Activated CD4-positive, alpha-beta T cell treated with anti-CD3 and anti-CD28 coated beads for 36 hours (primary cell): Measurements from ENCODE around the gene MICAL1. TPM values are rescaled to one million over a fixed set of nuclear protein-coding genes. Genes with fewer than 3 reads are reported as not detected.

Experiments
- ATAC-seq: fragments of 200-7000 bp; cut with Tn5 transposase; one replicate; pipeline ENCODE4 v1.10.0; 2021; ENCODE audit warnings: mild to moderate bottlenecking, moderate library complexity
- CTCF ChIA-PET: fragments of 350-600 bp; sonication (Branson Sonifier 250); formaldehyde crosslinking; loops from one replicate; lab custom pipeline; 2021; ENCODE audit warnings: antibody characterized with exemption; lab: Charles Lee
- POLR2A ChIA-PET: fragments of 350-600 bp; sonication (Branson Sonifier 250); formaldehyde crosslinking; loops from one replicate; lab custom pipeline; 2021; ENCODE audit warnings: antibody characterized with exemption, inconsistent platforms; lab: Charles Lee
- DNase-seq: peaks from one replicate; pipeline ENCODE4 v3.0.0-alpha.2; 2020
- H3K27ac Mint-ChIP-seq: one replicate; pipeline ENCODE4 v1.8.0; 2021; ENCODE audit warnings: mixed read lengths
- H3K27me3 Mint-ChIP-seq: one replicate; pipeline ENCODE4 v1.8.0; 2021; ENCODE audit warnings: mixed read lengths
- H3K36me3 Mint-ChIP-seq: one replicate; pipeline ENCODE4 v1.8.0; 2021; ENCODE audit warnings: low read depth, mixed read lengths
- H3K4me1 Mint-ChIP-seq: one replicate; pipeline ENCODE4 v1.8.0; 2021; ENCODE audit warnings: mixed read lengths
- H3K4me3 Mint-ChIP-seq: one replicate; pipeline ENCODE4 v1.8.0; 2021; ENCODE audit warnings: mild to moderate bottlenecking, moderate library complexity, mixed read lengths
- H3K9me3 Mint-ChIP-seq: one replicate; pipeline ENCODE4 v1.8.0; 2021; ENCODE audit warnings: low read depth, mixed read lengths
- intact Hi-C, 2 experiments: fragments of 100-400 bp; cut with DNase I in 1 of 2; cut with micrococcal nuclease in 1 of 2; formaldehyde crosslinking; loops; one replicate each; pipeline versions ENCODE4 v1.14.2 to v1.15.1; 2022 to 2024; cut with DNase I, micrococcal nuclease
- total RNA-seq, 2 experiments: library from RNA; stranded (reverse); gene quantifications; one replicate each; pipeline ENCODE4 v1.2.3, GENCODE V29; 2021

Gene MICAL1
- total RNA-seq, 2 experiments from 2014 or later: 25.1 to 26.3 TPM

- H3K4me3 Mint-ChIP-seq: no peak overlapping the region
Measured at GRCh38 chr6:109446541-109446940, 9.0 kb downstream of the MICAL1 start.

GRCh38 chr6:109446072-109446471 is 9.5 kb downstream of the MICAL1 start:
- intact Hi-C loops: no loop called here
- peaks cover 31% of the 10 kb centered on the region for H3K4me1 Mint-ChIP-seq
- ATAC-seq (no peak), DNase-seq (no peak)
- H3K4me3 Mint-ChIP-seq: no peak overlapping the region
- no peak overlapping the region for H3K27ac Mint-ChIP-seq
- ChIA-PET CTCF (interaction anchor here (0.6 kb wide), 1 partner anchor 23 kb away, joined by 4 read pairs; no protein-coding TSS in a partner anchor), POLR2A (no interaction called here)
- peaks cover 24% of the 10 kb centered on the region for H3K36me3 Mint-ChIP-seq
- no peaks in the 10 kb centered on the region for H3K27me3 Mint-ChIP-seq
- no peaks in the 10 kb centered on the region for H3K9me3 Mint-ChIP-seq

More at GRCh38 chr6:109446541-109446940, 9.0 kb downstream of the MICAL1 start:
- no peaks in the 10 kb centered on the region for H3K9me3 Mint-ChIP-seq
- no peak for DNase-seq
- intact Hi-C loops: no loop called here
- H3K27ac Mint-ChIP-seq: no peak overlapping the region
- ChIA-PET CTCF (interaction anchor here (0.6 kb wide), 1 partner anchor 19 kb away, joined by 3 read pairs; no protein-coding TSS in a partner anchor), POLR2A (no interaction called here)
- no peak for ATAC-seq
- H3K27me3 Mint-ChIP-seq: no peaks in the 10 kb centered on the region
- peaks cover 29% of the 10 kb centered on the region for H3K4me1 Mint-ChIP-seq
- H3K36me3 Mint-ChIP-seq: peaks cover 24% of the 10 kb centered on the region

- no peaks in the 10 kb centered on the region for H3K27me3 Mint-ChIP-seq
- no peak overlapping the region for H3K27ac Mint-ChIP-seq
- DNase-seq: no peak
- no peak for ATAC-seq
- H3K36me3 Mint-ChIP-seq: peaks cover 20% of the 10 kb centered on the region
- H3K4me3 Mint-ChIP-seq: no peak overlapping the region
- POLR2A ChIA-PET: interaction anchor here (1.0 to 1.4 kb wide), 2 partner anchors 12 to 64 kb away, joined by 3 to 4 read pairs; no protein-coding TSS in a partner anchor
- CTCF ChIA-PET: interaction anchor here (0.6 kb wide), 1 partner anchor 24 kb away, joined by 4 read pairs; no protein-coding TSS in a partner anchor
- intact Hi-C loops: no loop called here
- peaks cover 26% of the 10 kb centered on the region for H3K4me1 Mint-ChIP-seq
- no peaks in the 10 kb centered on the region for H3K9me3 Mint-ChIP-seq
Measured at GRCh38 chr6:109445382-109445781, 10.2 kb downstream of the MICAL1 start.

GRCh38 chr6:109443425-109443950 is 12.1 kb downstream of the MICAL1 start:
- H3K4me3 Mint-ChIP-seq: no peak overlapping the region
- ChIA-PET POLR2A (no interaction called here), CTCF (interaction anchor here (0.6 to 3.2 kb wide), 5 partner anchors 10 to 98 kb away, joined by 3 to 25 read pairs (median 4); partner anchors contain the start of gene MICAL1)
- intact Hi-C loops: loop anchor here (5.0 kb wide), 2 partner anchors 249 to 256 kb away; partner anchors contain the start of genes AK9 (in 2 of the 2) and FIG4 (in 2 of the 2)
- no peak overlapping the region for H3K27ac Mint-ChIP-seq
- DNase-seq (no peak), ATAC-seq (no peak)
- H3K4me1 Mint-ChIP-seq: peaks cover 18% of the 10 kb centered on the region
- H3K9me3 Mint-ChIP-seq: no peaks in the 10 kb centered on the region
- peaks cover 20% of the 10 kb centered on the region for H3K36me3 Mint-ChIP-seq
- H3K27me3 Mint-ChIP-seq: no peaks in the 10 kb centered on the region

DNA sequence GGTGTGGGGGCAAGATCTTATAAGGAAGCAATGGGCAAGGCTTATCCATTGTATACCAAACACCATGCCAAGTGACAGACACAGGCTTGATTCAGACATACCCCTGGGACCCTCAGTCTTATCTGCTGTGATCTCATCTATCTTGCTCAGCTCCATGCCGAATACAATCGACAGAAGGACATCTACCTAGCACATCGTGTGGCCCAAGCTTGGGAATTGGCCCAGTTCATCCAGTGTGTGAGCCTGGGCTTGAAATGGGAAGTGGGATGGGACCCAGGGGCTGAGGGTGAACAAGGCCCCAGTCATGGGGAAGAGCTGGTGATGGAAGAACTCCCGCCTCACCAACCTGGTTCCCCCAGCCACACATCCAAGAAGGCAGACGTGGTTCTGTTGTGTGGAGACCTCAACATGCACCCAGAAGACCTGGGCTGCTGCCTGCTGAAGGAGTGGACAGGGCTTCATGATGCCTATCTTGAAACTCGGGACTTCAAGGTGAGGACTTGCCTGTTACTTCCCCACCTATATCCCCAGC is 13.1 kb downstream of the MICAL1 start:
- intact Hi-C loops: loop anchor here (5.0 kb wide), 2 partner anchors 250 to 255 kb away; partner anchors contain the start of genes AK9 (in 2 of the 2) and FIG4 (in 2 of the 2)
- Mint-ChIP-seq H3K4me1 (peaks cover 18% of the 10 kb centered on the region), H3K36me3 (peaks cover 20% of the 10 kb centered on the region), H3K4me3 (peak overlapping the region; percentile 89), H3K27ac (no peak overlapping the region), H3K9me3 (no peaks in the 10 kb centered on the region), H3K27me3 (no peaks in the 10 kb centered on the region)
- POLR2A ChIA-PET: interaction anchor here (1.2 kb wide), 1 partner anchor 15 kb away, joined by 4 read pairs; no protein-coding TSS in a partner anchor
- ATAC-seq (no peak), DNase-seq (no peak)
- CTCF ChIA-PET: interaction anchor here (0.7 to 3.2 kb wide), 7 partner anchors 8 to 165 kb away, joined by 3 to 25 read pairs (median 3); partner anchors contain the start of genes CD164 and MICAL1

GRCh38 chr6:109441069-109441816 is 14.3 kb downstream of the MICAL1 start:
- DNase-seq (peak; percentile 66), ATAC-seq (peak; percentile 46)
- Mint-ChIP-seq H3K9me3 (no peaks in the 10 kb centered on the region), H3K4me3 (peak overlapping the region; percentile 89), H3K4me1 (peaks cover 18% of the 10 kb centered on the region), H3K27me3 (no peaks in the 10 kb centered on the region), H3K27ac (peak overlapping the region; percentile 85), H3K36me3 (peaks cover 20% of the 10 kb centered on the region)
- ChIA-PET CTCF (interaction anchor here (0.6 to 3.2 kb wide), 16 partner anchors 9 to 1590 kb away, joined by 3 to 25 read pairs (median 3); partner anchors contain the start of genes CD164 and MICAL1), POLR2A (interaction anchor here (0.6 to 1.6 kb wide), 10 partner anchors 9 to 1374 kb away, joined by 3 to 7 read pairs (median 4); partner anchors contain the start of genes CD164, CDK19, CEP57L1 and SESN1)
- intact Hi-C loops: loop anchor here (1.0 to 5.0 kb wide), 3 partner anchors 14 to 254 kb away; partner anchors contain the start of genes AK9 (in 2 of the 2), FIG4 (in 2 of the 2) and MICAL1 (in 1 of the 2)

GRCh38 chr6:109440331-109441068 is 15.1 kb downstream of the MICAL1 start, which contains the start of the genes PPIL6 and SMPD2:
PPIL6 (minus strand) TSS chr6:109440628; CDS start chr6:109440590, 38 bp downstream.
SMPD2 (plus strand) TSS chr6:109440724; CDS start chr6:109441122, 398 bp downstream.
- ATAC-seq: peak; percentile 85
- Mint-ChIP-seq H3K36me3 (peaks cover 17% of the 10 kb centered on the region), H3K4me1 (peaks cover 18% of the 10 kb centered on the region), H3K27me3 (no peaks in the 10 kb centered on the region), H3K27ac (peak within 1 kb of the TSS; percentile 85), H3K9me3 (no peaks in the 10 kb centered on the region), H3K4me3 (peak within 1 kb of the TSS; percentile 89)
- DNase-seq: peak; percentile 86
- POLR2A ChIA-PET: interaction anchor here (1.3 to 1.6 kb wide), 5 partner anchors 19 to 346 kb away, joined by 3 to 7 read pairs (median 5); partner anchors contain the start of genes CD164, CEP57L1 and SESN1
- CTCF ChIA-PET: interaction anchor here (0.6 to 3.2 kb wide), 11 partner anchors 10 to 253 kb away, joined by 3 to 25 read pairs (median 3); partner anchors contain the start of genes CD164 and MICAL1
- intact Hi-C loops: loop anchor here (1.0 to 5.0 kb wide), 10 partner anchors 14 to 882 kb away; partner anchors contain the start of genes AK9 (in 2 of the 2), FIG4 (in 2 of the 2), ZBTB24 (in 2 of the 2) and CD164 (in 1 of the 2)

DNA sequence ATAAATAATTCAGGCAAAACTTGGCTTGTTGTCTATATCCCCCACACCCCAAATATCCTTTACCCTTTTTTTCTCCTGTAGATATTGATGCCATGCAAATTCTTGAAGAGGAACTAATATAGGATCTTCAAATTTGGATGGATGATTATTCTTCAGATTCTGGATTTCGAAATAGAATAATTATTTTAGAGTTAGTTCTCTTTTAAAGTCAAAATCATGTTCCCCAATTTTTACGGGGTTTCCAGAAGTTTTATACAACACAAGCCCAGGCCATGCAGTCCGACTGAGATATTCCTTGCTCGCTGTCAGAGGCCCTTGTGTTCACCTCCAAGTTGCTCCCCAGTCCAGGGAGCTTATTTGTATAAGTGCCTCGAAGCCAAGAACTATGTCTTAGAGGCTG is 19.5 kb downstream of the MICAL1 start:
- Mint-ChIP-seq H3K9me3 (no peaks in the 10 kb centered on the region), H3K27ac (no peak overlapping the region), H3K4me3 (no peak overlapping the region), H3K27me3 (no peaks in the 10 kb centered on the region), H3K36me3 (no peaks in the 10 kb centered on the region), H3K4me1 (peaks cover 2% of the 10 kb centered on the region)
- no peak for ATAC-seq
- ChIA-PET CTCF (interaction anchor here (0.7 kb wide), 1 partner anchor 29 kb away, joined by 4 read pairs; no protein-coding TSS in a partner anchor), POLR2A (no interaction called here)
- DNase-seq: no peak
- intact Hi-C loops: no loop called here

GRCh38 chr6:109434456-109434855 is 21.1 kb downstream of the MICAL1 start:
- ATAC-seq (no peak), DNase-seq (no peak)
- Mint-ChIP-seq H3K4me3 (no peak overlapping the region), H3K36me3 (no peaks in the 10 kb centered on the region), H3K27ac (no peak overlapping the region), H3K9me3 (no peaks in the 10 kb centered on the region), H3K27me3 (peaks cover 2% of the 10 kb centered on the region), H3K4me1 (no peaks in the 10 kb centered on the region)
- intact Hi-C loops: no loop called here
- ChIA-PET POLR2A (no interaction called here), CTCF (no interaction called here)

DNA sequence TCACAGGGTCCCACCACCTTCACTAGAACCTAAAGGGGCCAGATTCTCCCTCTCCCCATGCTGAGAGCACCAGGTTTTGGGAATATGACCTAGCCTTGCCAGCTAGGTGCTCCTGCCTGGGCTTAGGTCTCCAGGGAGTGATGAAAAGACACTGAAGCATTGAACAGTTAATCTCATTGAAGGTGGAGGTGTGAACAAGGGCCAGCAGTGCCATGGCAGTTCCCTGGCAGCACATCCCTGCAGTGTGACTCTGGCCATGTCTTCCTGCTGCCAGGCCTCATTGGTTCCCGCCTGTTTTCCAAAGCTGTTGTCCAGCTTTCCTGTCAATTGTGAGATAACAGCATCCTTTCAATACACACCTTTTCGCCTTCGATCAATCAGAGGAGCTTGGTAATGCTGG is 26.1 kb downstream of the MICAL1 start:
- CTCF ChIA-PET: interaction anchor here (0.6 to 1.2 kb wide), 3 partner anchors 11 to 289 kb away, joined by 3 read pairs; partner anchors contain the start of genes PPIL6 and SMPD2
- intact Hi-C loops: no loop called here
- Mint-ChIP-seq H3K27me3 (peaks cover 2% of the 10 kb centered on the region), H3K9me3 (no peaks in the 10 kb centered on the region), H3K4me1 (no peaks in the 10 kb centered on the region), H3K27ac (no peak overlapping the region), H3K4me3 (no peak overlapping the region), H3K36me3 (no peaks in the 10 kb centered on the region)
- ATAC-seq (no peak), DNase-seq (no peak)
- POLR2A ChIA-PET: no interaction called here
